ENCODE results near the gene CROCC2.

The CROCC2 gene

GRCh38 chr2:241031436-241032165 is 125.5 kb downstream of the CROCC2 start:
- H3K27ac ChIP-seq, result no peak overlapping the region
- TF ChIP-seq, protein P1, sequence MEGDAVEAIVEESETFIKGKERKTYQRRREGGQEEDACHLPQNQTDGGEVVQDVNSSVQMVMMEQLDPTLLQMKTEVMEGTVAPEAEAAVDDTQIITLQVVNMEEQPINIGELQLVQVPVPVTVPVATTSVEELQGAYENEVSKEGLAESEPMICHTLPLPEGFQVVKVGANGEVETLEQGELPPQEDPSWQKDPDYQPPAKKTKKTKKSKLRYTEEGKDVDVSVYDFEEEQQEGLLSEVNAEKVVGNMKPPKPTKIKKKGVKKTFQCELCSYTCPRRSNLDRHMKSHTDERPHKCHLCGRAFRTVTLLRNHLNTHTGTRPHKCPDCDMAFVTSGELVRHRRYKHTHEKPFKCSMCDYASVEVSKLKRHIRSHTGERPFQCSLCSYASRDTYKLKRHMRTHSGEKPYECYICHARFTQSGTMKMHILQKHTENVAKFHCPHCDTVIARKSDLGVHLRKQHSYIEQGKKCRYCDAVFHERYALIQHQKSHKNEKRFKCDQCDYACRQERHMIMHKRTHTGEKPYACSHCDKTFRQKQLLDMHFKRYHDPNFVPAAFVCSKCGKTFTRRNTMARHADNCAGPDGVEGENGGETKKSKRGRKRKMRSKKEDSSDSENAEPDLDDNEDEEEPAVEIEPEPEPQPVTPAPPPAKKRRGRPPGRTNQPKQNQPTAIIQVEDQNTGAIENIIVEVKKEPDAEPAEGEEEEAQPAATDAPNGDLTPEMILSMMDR (conservative IDR thresholded peaks at IDR 0.05), result no peak

GRCh38 chr2:241033336-241033987 is 127.3 kb downstream of the CROCC2 start:
- H3K27ac ChIP-seq, result no peak overlapping the region
- TF ChIP-seq, protein P1 (conservative IDR thresholded peaks at IDR 0.05), result no peak

DNA sequence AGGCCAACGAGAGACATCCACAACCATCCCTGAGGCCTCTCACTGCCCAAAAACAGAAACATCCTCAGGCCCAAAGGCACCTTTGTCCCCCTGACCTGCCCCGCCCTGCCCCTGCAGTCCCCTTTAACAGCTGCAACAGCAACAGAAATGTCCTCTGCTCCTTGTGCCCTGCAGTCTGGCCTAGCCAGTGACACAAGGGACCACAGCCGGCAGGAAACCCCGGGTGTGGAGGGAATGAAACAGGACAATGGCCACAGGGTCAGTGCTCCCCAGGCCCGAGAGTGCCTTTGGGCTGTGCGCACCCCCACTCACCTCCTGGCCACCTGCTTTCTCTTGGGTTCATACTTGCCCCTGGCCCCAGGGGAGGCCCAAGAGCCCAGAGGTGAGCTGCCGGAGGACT is 127.9 kb downstream of the CROCC2 start:
- H3K27ac ChIP-seq, result no peak overlapping the region
- TF ChIP-seq, protein P1 (conservative IDR thresholded peaks at IDR 0.05), result no peak

GRCh38 chr2:241034490-241035141 is 128.5 kb downstream of the CROCC2 start:
- H3K27ac ChIP-seq, result no peak overlapping the region

DNA sequence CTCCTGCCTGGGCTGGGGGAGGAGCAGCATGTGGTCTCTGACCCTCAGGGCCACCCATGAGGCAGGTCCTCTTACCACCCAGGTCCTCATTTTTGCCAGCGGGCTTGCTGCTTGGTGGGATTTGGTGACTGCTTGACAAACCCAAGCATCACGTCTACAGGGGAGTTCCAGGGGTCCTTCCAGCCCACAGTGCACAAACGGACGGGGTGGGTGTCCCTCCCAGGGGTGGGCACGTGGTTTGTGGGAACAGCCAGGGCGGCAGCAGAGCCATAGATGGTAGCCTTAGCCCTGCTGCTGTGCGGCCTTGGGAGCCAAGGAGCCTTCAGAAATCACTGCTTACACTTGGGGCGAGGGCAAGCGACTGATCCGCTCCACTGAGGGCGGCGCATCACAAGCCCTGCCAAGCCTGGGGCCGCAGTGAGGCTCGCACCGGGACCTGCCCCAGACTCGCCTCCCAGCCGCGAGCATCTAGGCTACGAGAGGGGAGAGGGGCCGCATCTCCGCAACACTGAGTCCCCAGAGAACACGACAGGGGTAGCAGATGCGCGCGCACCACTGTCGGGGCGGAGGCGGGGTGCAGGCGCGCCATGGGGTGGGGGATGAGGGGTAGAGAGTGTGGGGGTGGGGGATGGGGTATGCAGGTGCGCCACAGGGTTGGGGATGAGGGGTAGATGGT is 129.1 kb downstream of the CROCC2 start:
- no peak overlapping the region for H3K27ac ChIP-seq
- TF ChIP-seq, protein P1 (conservative IDR thresholded peaks at IDR 0.05), result no peak

More at GRCh38 chr2:241034490-241035141, 128.5 kb downstream of the CROCC2 start:
- TF ChIP-seq, protein P1 (conservative IDR thresholded peaks at IDR 0.05), result no peak

DNA sequence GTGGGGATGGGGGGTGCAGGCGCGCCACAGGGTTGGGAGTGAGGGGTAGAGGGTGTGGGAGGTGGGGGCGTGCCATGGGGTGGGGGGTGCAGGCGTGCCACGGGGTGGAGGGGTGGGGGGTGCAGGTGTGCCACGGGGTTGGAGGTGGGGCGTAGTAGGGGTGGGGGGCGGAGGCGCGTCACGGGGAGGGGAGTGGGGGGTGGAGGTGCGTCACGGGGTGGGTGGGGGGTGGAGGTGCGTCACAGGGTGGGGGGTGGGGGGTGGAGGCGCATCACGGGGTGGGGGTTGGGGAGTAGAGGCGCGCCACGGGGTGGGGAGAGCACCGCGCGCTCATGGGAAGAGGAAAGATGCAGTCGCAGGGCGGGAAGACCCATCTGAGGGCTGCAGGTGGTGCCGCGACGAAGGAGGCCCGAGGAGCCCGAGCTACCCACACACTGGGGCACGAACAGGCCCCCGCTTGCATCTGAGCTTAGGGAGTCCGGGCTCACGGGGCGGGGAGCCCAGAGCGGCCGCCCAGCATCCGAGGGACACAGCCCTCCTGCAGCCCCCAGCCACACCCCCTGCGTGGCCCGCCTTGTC is 129.8 kb downstream of the CROCC2 start:
- TF ChIP-seq, protein P1 (conservative IDR thresholded peaks at IDR 0.05), result no peak
- no peak overlapping the region for H3K27ac ChIP-seq
